Prostate gland (tissue), 2 donors: Measurements from ENCODE around the gene ZNF777. TPM values are rescaled to one million over a fixed set of nuclear protein-coding genes. Genes with fewer than 3 reads are reported as not detected.
"Not testable (repeated sequence)": the region's sequence is repeated elsewhere in the genome, so short reads cannot be mapped to it uniquely, and the experiment has no call there.

Experiments
- DNase-seq: peaks from one replicate; pipeline ENCODE4 v3.0.0-alpha.2; 2019; ENCODE audit warnings: low spot score
- H3K27ac ChIP-seq, 2 donors: fragments of 200-600 bp; sonication (generic); 2 replicates each; pipeline ENCODE4 v1.5.1; 2017 to 2019
- H3K27me3 ChIP-seq: fragments of 200-600 bp; sonication (generic); replicated peaks from 2 replicates; pipeline ENCODE4 v1.5.1; 2019; ENCODE audit not compliant: insufficient read depth
- H3K36me3 ChIP-seq, 2 donors: fragments of 200-600 bp; sonication (generic); 1 replicate in 1 of 2; 2 replicates in 1 of 2; pipeline versions ENCODE4 v1.5.1 to v1.8.1; 2017 to 2019
- H3K4me1 ChIP-seq: fragments of 200-600 bp; sonication (generic); replicated peaks from 2 replicates; pipeline ENCODE4 v1.5.1; 2019
- H3K4me3 ChIP-seq, 2 donors: fragments of 200-600 bp; sonication (generic); 2 replicates each; pipeline ENCODE4 v1.5.1; 2017 to 2019
- H3K9me3 ChIP-seq: fragments of 200-600 bp; sonication (generic); 2 replicates; pipeline ENCODE4 v1.5.1; 2017
- POLR2A ChIP-seq: fragments of 450-650 bp; IDR thresholded peaks from one replicate; pipeline ENCODE4 v1.6.1; 2016; ENCODE audit warnings: antibody characterized with exemption, mild to moderate bottlenecking
- POLR2AphosphoS5 ChIP-seq: sonication (generic); formaldehyde crosslinking; IDR thresholded peaks from one replicate; pipeline ENCODE4 v1.6.1; 2017; ENCODE audit warnings: antibody characterized with exemption
- WGBS: methylation state at CpG from one replicate; pipeline ENCODE4 v1.1.5; 2018; 5-methylcytosine and 5-hydroxymethylcytosine counted together
- intact Hi-C: fragments of 100-400 bp; cut with DNase I; formaldehyde crosslinking; loops from one replicate; pipeline ENCODE4 v1.14.2; 2022
- total RNA-seq, 2 donors: library from RNA; depleted of rRNA; stranded (reverse); fragments of >200 nt; gene quantifications; one replicate each; pipeline ENCODE4 v1.1.0, GENCODE V29; 2016
- TF ChIP-seq, protein P1 (sequence below), 4 experiments: fragments of 200-600 bp in 2 of 4; fragments of 450-650 bp in 2 of 4; sonication (generic) in 2 of 4; IDR thresholded peaks; 1 replicate in 3 of 4; 2 replicates in 1 of 4; pipeline ENCODE4 v1.5.1; 2016 to 2019; ENCODE audit warnings: antibody characterized with exemption in 4 of 4, mild to moderate bottlenecking in 2 of 4, moderate library complexity in 2 of 4

The ZNF777 gene
- total RNA-seq, 2 donors from 2014 or later, result 19.5 to 26.2 TPM

DNA sequence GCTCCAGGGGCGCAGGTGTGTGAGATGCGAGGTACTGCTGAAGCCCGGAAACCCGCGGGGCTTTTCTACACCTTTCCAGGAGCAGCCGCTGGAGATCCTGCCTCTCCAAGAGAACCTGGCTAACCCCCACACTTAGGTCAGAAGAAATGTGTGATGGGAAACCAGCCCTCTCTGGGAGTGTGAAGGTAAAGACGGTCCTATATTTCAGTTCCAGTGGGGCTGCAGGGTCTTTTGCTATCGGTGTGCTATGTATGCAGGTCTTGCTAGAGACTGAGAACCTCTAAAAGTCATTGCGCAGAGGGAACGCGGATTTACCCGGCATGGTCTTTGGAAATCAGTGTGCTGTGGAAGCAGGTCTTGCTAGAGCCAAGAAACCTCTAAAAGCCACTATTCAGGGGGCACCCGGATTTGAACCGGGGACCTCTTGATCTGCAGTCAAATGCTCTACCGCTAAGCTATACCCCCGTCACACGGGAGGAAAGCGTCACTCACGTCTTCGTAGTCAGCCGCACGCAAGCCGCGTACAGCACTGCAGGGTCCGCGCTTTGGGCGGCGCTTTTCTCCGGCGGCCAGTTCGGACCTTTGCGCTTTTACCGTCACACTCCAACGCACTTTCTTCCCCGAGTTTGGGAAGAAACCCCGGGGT is 46.0 kb downstream of the ZNF777 start:
- intact Hi-C loops, result no loop called here
- Histone ChIP-seq H3K4me3 (no peak overlapping the region), H3K36me3 (no peaks in the 10 kb centered on the region), H3K9me3 (no peaks in the 10 kb centered on the region), H3K27me3 (no peaks in the 10 kb centered on the region), H3K4me1 (no peaks in the 10 kb centered on the region), H3K27ac (no peak overlapping the region)
- DNase-seq, result no peak
- WGBS, result 6% methylated on average over 36 of the region's 36 CpGs
- TF ChIP-seq, protein P1, sequence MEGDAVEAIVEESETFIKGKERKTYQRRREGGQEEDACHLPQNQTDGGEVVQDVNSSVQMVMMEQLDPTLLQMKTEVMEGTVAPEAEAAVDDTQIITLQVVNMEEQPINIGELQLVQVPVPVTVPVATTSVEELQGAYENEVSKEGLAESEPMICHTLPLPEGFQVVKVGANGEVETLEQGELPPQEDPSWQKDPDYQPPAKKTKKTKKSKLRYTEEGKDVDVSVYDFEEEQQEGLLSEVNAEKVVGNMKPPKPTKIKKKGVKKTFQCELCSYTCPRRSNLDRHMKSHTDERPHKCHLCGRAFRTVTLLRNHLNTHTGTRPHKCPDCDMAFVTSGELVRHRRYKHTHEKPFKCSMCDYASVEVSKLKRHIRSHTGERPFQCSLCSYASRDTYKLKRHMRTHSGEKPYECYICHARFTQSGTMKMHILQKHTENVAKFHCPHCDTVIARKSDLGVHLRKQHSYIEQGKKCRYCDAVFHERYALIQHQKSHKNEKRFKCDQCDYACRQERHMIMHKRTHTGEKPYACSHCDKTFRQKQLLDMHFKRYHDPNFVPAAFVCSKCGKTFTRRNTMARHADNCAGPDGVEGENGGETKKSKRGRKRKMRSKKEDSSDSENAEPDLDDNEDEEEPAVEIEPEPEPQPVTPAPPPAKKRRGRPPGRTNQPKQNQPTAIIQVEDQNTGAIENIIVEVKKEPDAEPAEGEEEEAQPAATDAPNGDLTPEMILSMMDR (IDR thresholded peaks at IDR 0.05), result no peak
- no peak for TF ChIP-seq POLR2A
- TF ChIP-seq POLR2AphosphoS5, result no peak

DNA sequence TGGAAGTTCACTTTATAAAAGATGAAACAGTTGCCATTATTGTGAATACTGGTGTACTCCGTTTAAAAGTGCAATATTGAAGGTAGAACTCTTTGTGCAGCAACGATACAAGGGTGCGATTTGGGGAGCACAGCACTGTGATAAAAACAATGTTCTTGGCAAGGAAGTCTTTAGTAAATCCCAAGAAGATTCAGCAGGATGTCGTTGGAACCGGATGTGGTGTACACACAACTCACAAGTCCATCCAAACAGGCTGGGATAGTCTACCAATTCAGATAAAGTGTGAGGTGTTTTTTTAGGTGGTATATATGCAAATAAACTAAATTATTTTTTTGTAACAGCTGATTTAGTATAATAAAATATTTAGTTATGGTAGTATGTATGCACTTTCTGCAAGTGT is 46.7 kb downstream of the ZNF777 start:
- Histone ChIP-seq H3K36me3 (no peaks in the 10 kb centered on the region), H3K9me3 (no peaks in the 10 kb centered on the region), H3K27ac (no peak overlapping the region), H3K4me1 (no peaks in the 10 kb centered on the region), H3K27me3 (no peaks in the 10 kb centered on the region), H3K4me3 (no peak overlapping the region)
- no peak for DNase-seq
- no peak for TF ChIP-seq POLR2AphosphoS5
- TF ChIP-seq, protein P1 (IDR thresholded peaks at IDR 0.05), result no peak
- TF ChIP-seq POLR2A, result no peak
- 42% methylated on average over 5 of the region's 5 CpGs for WGBS
- intact Hi-C loops, result no loop called here

DNA sequence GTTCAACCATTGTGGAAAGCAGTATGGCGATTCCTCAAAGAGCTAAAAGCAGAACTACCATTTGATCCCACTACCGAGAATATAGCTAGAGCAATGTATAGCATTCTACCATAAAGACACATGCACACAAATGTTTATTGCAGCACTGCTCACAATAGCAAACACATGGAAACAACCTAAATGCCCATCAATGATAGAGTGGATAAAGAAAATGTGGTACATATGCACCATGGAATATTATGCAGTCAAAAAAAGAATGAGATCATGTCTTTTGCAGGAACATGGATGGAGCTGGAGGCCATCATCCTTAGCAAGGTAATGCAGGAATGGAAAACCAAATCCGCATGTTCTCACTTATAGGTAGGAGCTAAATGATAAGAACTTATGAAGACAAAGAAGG is 47.8 kb downstream of the ZNF777 start:
- H3K4me3 ChIP-seq, H3K36me3 ChIP-seq, H3K4me1 ChIP-seq, H3K9me3 ChIP-seq, H3K27ac ChIP-seq, H3K27me3 ChIP-seq, DNase-seq, intact Hi-C loops: not testable (repeated sequence)
- WGBS, result 99% methylated on average over 3 of the region's 3 CpGs

DNA sequence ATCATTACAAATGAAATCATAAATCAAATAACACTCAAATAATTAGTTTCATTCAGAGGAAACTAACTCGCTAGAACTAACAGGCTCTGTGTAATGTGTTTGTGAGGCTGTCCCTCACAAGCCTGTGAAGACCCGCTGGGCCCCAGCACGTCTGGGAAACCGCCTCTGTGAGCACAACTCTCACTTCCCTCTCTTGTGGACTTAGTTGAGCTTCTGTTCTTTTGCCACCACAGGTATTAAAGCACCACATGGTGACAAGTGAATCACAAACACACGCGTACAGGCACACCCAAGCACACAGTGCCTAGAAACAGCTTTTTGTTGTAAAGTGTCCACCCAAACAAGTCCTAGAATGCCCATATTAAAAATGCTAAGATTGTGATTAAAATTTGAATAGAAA is 51.0 kb downstream of the ZNF777 start:
- no peak overlapping the region for H3K27ac ChIP-seq
- DNase-seq, result no peak
- TF ChIP-seq POLR2AphosphoS5 (no peak), POLR2A (no peak)
- TF ChIP-seq, protein P1 (IDR thresholded peaks at IDR 0.05), result no peak
- no peaks in the 10 kb centered on the region for H3K9me3 ChIP-seq
- H3K36me3 ChIP-seq, result no peaks in the 10 kb centered on the region
- H3K4me3 ChIP-seq, result no peak overlapping the region
- intact Hi-C loops, result no loop called here
- H3K4me1 ChIP-seq, result no peaks in the 10 kb centered on the region
- WGBS, result 83% methylated on average over 6 of the region's 6 CpGs
- H3K27me3 ChIP-seq, result no peaks in the 10 kb centered on the region

DNA sequence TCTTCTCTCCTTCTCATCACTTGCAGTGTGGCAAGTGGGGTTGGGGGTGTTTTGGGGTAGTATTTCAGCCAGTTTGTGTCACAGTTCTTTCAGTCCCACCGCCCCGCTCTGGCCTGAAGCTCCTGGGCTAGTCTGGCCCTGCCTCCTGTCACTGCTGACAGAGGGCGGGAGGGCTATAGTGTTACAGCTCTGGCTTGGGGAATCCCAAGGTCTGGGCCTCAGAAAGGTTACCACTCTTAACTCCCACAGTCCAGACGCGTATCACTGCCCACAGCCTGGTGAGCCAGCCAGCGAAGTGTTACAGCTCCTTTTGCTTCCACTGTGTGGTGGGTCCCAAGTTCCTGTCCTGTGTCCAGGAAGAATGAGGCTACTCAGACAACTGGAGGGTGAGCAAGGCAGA is 56.0 kb downstream of the ZNF777 start:
- WGBS, result 94% methylated on average over 6 of the region's 6 CpGs
- H3K27me3 ChIP-seq, result no peaks in the 10 kb centered on the region
- H3K27ac ChIP-seq, result no peak overlapping the region

More for the DNA sequence above, 56.0 kb downstream of the ZNF777 start:
- TF ChIP-seq POLR2AphosphoS5, result no peak
- TF ChIP-seq, protein P1 (IDR thresholded peaks at IDR 0.05), result no peak
- no peak for TF ChIP-seq POLR2A
- no peaks in the 10 kb centered on the region for H3K9me3 ChIP-seq
- H3K4me1 ChIP-seq, result no peaks in the 10 kb centered on the region
- H3K4me3 ChIP-seq, result no peak overlapping the region
- intact Hi-C loops, result no loop called here
- no peaks in the 10 kb centered on the region for H3K36me3 ChIP-seq
- DNase-seq, result no peak
